ENCODE data around the gene IKBKE.

IKBKE gene

GRCh38 chr1:206544562-206545257 lies 74.4 kb downstream of the IKBKE start:
- DNase-seq = peak; percentile 41

DNA sequence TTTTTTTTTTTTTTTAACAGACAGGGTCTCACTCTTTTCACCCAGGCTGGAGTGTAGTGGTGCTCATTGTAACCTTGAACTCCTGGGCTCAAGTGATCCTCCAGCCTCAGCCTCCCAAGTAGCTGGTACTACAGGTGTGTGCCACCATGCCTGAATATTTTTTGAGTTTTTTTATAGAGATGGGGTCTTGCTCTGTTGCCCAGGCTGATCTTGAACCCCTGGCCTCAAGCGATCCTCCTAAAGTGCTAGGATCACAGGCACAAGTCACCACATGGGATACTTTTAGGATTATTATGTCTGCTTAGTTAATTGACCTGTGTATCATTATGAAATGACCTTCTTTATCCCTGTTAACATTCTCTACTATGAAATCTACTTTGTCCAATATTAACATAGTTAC lies 75.1 kb downstream of the IKBKE start:
- no peak for DNase-seq
